ENCODE measurements around the gene IGF2R.
"Not testable (repeated sequence)": the region's sequence is repeated elsewhere in the genome, so short reads cannot be mapped to it uniquely, and the experiment has no call there.

The IGF2R gene, protein sequence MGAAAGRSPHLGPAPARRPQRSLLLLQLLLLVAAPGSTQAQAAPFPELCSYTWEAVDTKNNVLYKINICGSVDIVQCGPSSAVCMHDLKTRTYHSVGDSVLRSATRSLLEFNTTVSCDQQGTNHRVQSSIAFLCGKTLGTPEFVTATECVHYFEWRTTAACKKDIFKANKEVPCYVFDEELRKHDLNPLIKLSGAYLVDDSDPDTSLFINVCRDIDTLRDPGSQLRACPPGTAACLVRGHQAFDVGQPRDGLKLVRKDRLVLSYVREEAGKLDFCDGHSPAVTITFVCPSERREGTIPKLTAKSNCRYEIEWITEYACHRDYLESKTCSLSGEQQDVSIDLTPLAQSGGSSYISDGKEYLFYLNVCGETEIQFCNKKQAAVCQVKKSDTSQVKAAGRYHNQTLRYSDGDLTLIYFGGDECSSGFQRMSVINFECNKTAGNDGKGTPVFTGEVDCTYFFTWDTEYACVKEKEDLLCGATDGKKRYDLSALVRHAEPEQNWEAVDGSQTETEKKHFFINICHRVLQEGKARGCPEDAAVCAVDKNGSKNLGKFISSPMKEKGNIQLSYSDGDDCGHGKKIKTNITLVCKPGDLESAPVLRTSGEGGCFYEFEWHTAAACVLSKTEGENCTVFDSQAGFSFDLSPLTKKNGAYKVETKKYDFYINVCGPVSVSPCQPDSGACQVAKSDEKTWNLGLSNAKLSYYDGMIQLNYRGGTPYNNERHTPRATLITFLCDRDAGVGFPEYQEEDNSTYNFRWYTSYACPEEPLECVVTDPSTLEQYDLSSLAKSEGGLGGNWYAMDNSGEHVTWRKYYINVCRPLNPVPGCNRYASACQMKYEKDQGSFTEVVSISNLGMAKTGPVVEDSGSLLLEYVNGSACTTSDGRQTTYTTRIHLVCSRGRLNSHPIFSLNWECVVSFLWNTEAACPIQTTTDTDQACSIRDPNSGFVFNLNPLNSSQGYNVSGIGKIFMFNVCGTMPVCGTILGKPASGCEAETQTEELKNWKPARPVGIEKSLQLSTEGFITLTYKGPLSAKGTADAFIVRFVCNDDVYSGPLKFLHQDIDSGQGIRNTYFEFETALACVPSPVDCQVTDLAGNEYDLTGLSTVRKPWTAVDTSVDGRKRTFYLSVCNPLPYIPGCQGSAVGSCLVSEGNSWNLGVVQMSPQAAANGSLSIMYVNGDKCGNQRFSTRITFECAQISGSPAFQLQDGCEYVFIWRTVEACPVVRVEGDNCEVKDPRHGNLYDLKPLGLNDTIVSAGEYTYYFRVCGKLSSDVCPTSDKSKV (N-terminal part only)

GRCh38 chr6:159968295-159969203, at the start of gene IGF2R:
Gene IGF2R, plus strand, starts transcription at chr6:159969082. Its CDS starts 165 bp downstream, at chr6:159969247.
- ChIA-PET CTCF (interaction anchor here (0.5 kb wide), 2 partner anchors 76 to 289 kb away, joined by 3 to 4 read pairs; no protein-coding TSS in a partner anchor), POLR2A (ENCODE audit: low non-redundant PET) (no interaction called here)
- H3K27ac ChIP-seq, result peak within 1 kb of the TSS; percentile 94
- no peak for TF ChIP-seq CTCF (conservative IDR thresholded peaks at IDR 0.05; ENCODE audit: low read depth)
- peak; percentile 98 for DNase-seq (ENCODE audit: low spot score)

DNA sequence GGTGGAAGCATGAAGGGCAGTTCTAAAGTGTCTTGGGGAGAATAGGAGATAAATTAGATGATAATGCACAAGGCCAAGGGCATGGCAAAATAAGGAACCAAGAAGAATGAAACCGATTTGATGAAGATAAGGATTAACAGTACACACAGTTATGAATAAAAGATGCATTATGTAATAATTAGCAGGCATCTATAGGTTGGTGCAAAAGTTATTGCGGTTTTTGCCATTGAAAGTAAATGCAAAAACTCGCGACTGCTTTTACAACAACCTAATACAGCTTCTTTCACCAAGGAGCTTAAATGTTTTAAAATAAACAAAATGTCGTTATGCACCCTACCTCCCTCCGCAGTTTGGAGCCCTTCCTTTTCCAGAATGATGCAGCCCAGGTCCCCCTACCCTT, 49.1 kb upstream of the IGF2R start:
- no peak for DNase-seq (ENCODE audit: low spot score)
- TF ChIP-seq CTCF (conservative IDR thresholded peaks at IDR 0.05; ENCODE audit: low read depth), result no peak
- H3K27ac ChIP-seq, result no peak overlapping the region
- ChIA-PET CTCF (interaction anchor here (0.8 kb wide), 1 partner anchor 21 kb away, joined by 4 read pairs; no protein-coding TSS in a partner anchor), POLR2A (ENCODE audit: low non-redundant PET) (no interaction called here)

GRCh38 chr6:159924150-159924549, 44.7 kb upstream of the IGF2R start:
- POLR2A ChIA-PET (ENCODE audit: low non-redundant PET); H3K27ac ChIP-seq; DNase-seq (ENCODE audit: low spot score): not testable (repeated sequence)
- CTCF ChIA-PET, result interaction anchor here (0.6 kb wide), 1 partner anchor 75 kb away, joined by 4 read pairs; no protein-coding TSS in a partner anchor

GRCh38 chr6:159926542-159927203, 42.2 kb upstream of the IGF2R start:
- no peak for DNase-seq (ENCODE audit: low spot score)
- ChIA-PET POLR2A (ENCODE audit: low non-redundant PET) (no interaction called here), CTCF (no interaction called here)
- no peak for TF ChIP-seq CTCF (conservative IDR thresholded peaks at IDR 0.05; ENCODE audit: low read depth)
- no peak overlapping the region for H3K27ac ChIP-seq

- no peak for DNase-seq (ENCODE audit: low spot score)
- TF ChIP-seq CTCF (conservative IDR thresholded peaks at IDR 0.05; ENCODE audit: low read depth), result no peak
- no peak overlapping the region for H3K27ac ChIP-seq
- ChIA-PET POLR2A (ENCODE audit: low non-redundant PET) (no interaction called here), CTCF (interaction anchor here (0.6 kb wide), 1 partner anchor 22 kb away, joined by 4 read pairs; no protein-coding TSS in a partner anchor)
Observed at GRCh38 chr6:159929819-159930218, 39.1 kb upstream of the IGF2R start.

DNA sequence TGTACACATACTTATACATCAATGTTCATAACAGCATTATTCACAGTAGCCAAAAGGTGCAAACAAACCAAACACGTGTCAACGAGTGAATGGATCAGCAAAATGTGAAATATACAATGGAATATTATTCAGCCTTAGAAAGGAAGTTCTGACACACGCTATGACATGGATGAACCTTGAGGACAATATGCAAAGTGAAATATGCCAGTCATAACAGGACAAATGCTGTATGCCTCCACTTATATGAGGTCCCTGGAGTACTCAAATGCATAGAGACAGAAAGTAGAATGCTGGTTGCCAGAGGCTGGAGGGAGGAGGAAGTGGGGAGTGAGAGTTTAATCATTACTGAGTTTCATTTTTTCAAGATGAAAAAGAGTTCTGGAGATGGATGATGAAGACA, 37.8 kb upstream of the IGF2R start:
- H3K27ac ChIP-seq, result no peak overlapping the region
- no peak for DNase-seq (ENCODE audit: low spot score)
- no peak for TF ChIP-seq CTCF (conservative IDR thresholded peaks at IDR 0.05; ENCODE audit: low read depth)
- CTCF ChIA-PET, result no interaction called here
- POLR2A ChIA-PET (ENCODE audit: low non-redundant PET), result no interaction called here
